ENCODE measurements around the gene CRADD.

CRADD gene

GRCh38 chr12:93896952-93897351, 219.8 kb downstream of the CRADD start:
- Histone ChIP-seq H3K36me3 (ENCODE audit: control insufficient read depth, insufficient read depth, low read length) (no peaks in the 10 kb centered on the region), H3K4me1 (ENCODE audit: control insufficient read depth, insufficient read depth, low read length) (peaks cover 4% of the 10 kb centered on the region), H3K9me3 (ENCODE audit: control insufficient read depth, insufficient read depth, low read length) (no peaks in the 10 kb centered on the region), H3K4me3 (ENCODE audit: low read length) (no peak overlapping the region), H3K27me3 (ENCODE audit: control insufficient read depth, insufficient read depth, low read length) (no peaks in the 10 kb centered on the region), H3K27ac (ENCODE audit: low read length) (no peak overlapping the region)
- DNase-seq (ENCODE audit: low read depth, low spot score), result no peak
- no CpG with 5 or more reads among the region's 6 CpGs for WGBS (ENCODE audit: insufficient coverage, insufficient read length)

- Histone ChIP-seq H3K4me1 (ENCODE audit: control insufficient read depth, insufficient read depth, low read length) (no peaks in the 10 kb centered on the region), H3K27ac (ENCODE audit: low read length) (no peak overlapping the region), H3K9me3 (ENCODE audit: control insufficient read depth, insufficient read depth, low read length) (no peaks in the 10 kb centered on the region), H3K4me3 (ENCODE audit: low read length) (no peak overlapping the region), H3K27me3 (ENCODE audit: control insufficient read depth, insufficient read depth, low read length) (no peaks in the 10 kb centered on the region), H3K36me3 (ENCODE audit: control insufficient read depth, insufficient read depth, low read length) (no peaks in the 10 kb centered on the region)
- WGBS (ENCODE audit: insufficient coverage, insufficient read length), result no CpG with 5 or more reads among the region's 3 CpGs
- DNase-seq (ENCODE audit: low read depth, low spot score), result no peak
Measured at GRCh38 chr12:93901739-93902138, 224.6 kb downstream of the CRADD start.

- WGBS (ENCODE audit: insufficient coverage, insufficient read length), result no CpG with 5 or more reads among the region's 4 CpGs
- no peak for DNase-seq (ENCODE audit: low read depth, low spot score)
- Histone ChIP-seq H3K4me3 (ENCODE audit: low read length) (no peak overlapping the region), H3K36me3 (ENCODE audit: control insufficient read depth, insufficient read depth, low read length) (no peaks in the 10 kb centered on the region), H3K27me3 (ENCODE audit: control insufficient read depth, insufficient read depth, low read length) (no peaks in the 10 kb centered on the region), H3K9me3 (ENCODE audit: control insufficient read depth, insufficient read depth, low read length) (no peaks in the 10 kb centered on the region), H3K27ac (ENCODE audit: low read length) (no peak overlapping the region), H3K4me1 (ENCODE audit: control insufficient read depth, insufficient read depth, low read length) (no peaks in the 10 kb centered on the region)
Measured at GRCh38 chr12:93902192-93902591, 225.0 kb downstream of the CRADD start.

- Histone ChIP-seq H3K9me3 (ENCODE audit: control insufficient read depth, insufficient read depth, low read length) (no peaks in the 10 kb centered on the region), H3K27ac (ENCODE audit: low read length) (no peak overlapping the region), H3K27me3 (ENCODE audit: control insufficient read depth, insufficient read depth, low read length) (no peaks in the 10 kb centered on the region), H3K4me1 (ENCODE audit: control insufficient read depth, insufficient read depth, low read length) (no peaks in the 10 kb centered on the region), H3K36me3 (ENCODE audit: control insufficient read depth, insufficient read depth, low read length) (no peaks in the 10 kb centered on the region), H3K4me3 (ENCODE audit: low read length) (no peak overlapping the region)
- no peak for DNase-seq (ENCODE audit: low read depth, low spot score)
- no CpG with 5 or more reads among the region's 5 CpGs for WGBS (ENCODE audit: insufficient coverage, insufficient read length)
Measured at GRCh38 chr12:93902736-93903562, 225.8 kb downstream of the CRADD start.

GRCh38 chr12:93904124-93904523, 226.9 kb downstream of the CRADD start:
- Histone ChIP-seq H3K27ac (ENCODE audit: low read length) (no peak overlapping the region), H3K4me3 (ENCODE audit: low read length) (no peak overlapping the region)
- WGBS (ENCODE audit: insufficient coverage, insufficient read length), result no CpG with 5 or more reads among the region's 4 CpGs

GRCh38 chr12:93908264-93908663, 231.1 kb downstream of the CRADD start:
- Histone ChIP-seq H3K27me3 (ENCODE audit: control insufficient read depth, insufficient read depth, low read length) (no peaks in the 10 kb centered on the region), H3K4me1 (ENCODE audit: control insufficient read depth, insufficient read depth, low read length) (no peaks in the 10 kb centered on the region), H3K4me3 (ENCODE audit: low read length) (no peak overlapping the region), H3K27ac (ENCODE audit: low read length) (no peak overlapping the region), H3K36me3 (ENCODE audit: control insufficient read depth, insufficient read depth, low read length) (no peaks in the 10 kb centered on the region), H3K9me3 (ENCODE audit: control insufficient read depth, insufficient read depth, low read length) (no peaks in the 10 kb centered on the region)
- DNase-seq (ENCODE audit: low read depth, low spot score), result no peak
- WGBS (ENCODE audit: insufficient coverage, insufficient read length), result no CpG with 5 or more reads among the region's 2 CpGs

More at GRCh38 chr12:93904124-93904523, 226.9 kb downstream of the CRADD start:
- no peaks in the 10 kb centered on the region for H3K9me3 ChIP-seq (ENCODE audit: control insufficient read depth, insufficient read depth, low read length)
- H3K27me3 ChIP-seq (ENCODE audit: control insufficient read depth, insufficient read depth, low read length), result no peaks in the 10 kb centered on the region
- no peaks in the 10 kb centered on the region for H3K36me3 ChIP-seq (ENCODE audit: control insufficient read depth, insufficient read depth, low read length)
- H3K4me1 ChIP-seq (ENCODE audit: control insufficient read depth, insufficient read depth, low read length), result no peaks in the 10 kb centered on the region
- DNase-seq (ENCODE audit: low read depth, low spot score), result no peak

- Histone ChIP-seq H3K4me3 (ENCODE audit: low read length) (no peak overlapping the region), H3K27me3 (ENCODE audit: control insufficient read depth, insufficient read depth, low read length) (no peaks in the 10 kb centered on the region), H3K4me1 (ENCODE audit: control insufficient read depth, insufficient read depth, low read length) (no peaks in the 10 kb centered on the region), H3K9me3 (ENCODE audit: control insufficient read depth, insufficient read depth, low read length) (no peaks in the 10 kb centered on the region), H3K27ac (ENCODE audit: low read length) (no peak overlapping the region), H3K36me3 (ENCODE audit: control insufficient read depth, insufficient read depth, low read length) (no peaks in the 10 kb centered on the region)
- DNase-seq (ENCODE audit: low read depth, low spot score), result no peak
- no CpG with 5 or more reads among the region's 12 CpGs for WGBS (ENCODE audit: insufficient coverage, insufficient read length)
Measured at GRCh38 chr12:93908846-93909567, 231.8 kb downstream of the CRADD start.

GRCh38 chr12:93911396-93911795, 234.2 kb downstream of the CRADD start:
- Histone ChIP-seq H3K36me3 (ENCODE audit: control insufficient read depth, insufficient read depth, low read length) (no peaks in the 10 kb centered on the region), H3K4me3 (ENCODE audit: low read length) (no peak overlapping the region), H3K27ac (ENCODE audit: low read length) (no peak overlapping the region), H3K9me3 (ENCODE audit: control insufficient read depth, insufficient read depth, low read length) (no peaks in the 10 kb centered on the region), H3K4me1 (ENCODE audit: control insufficient read depth, insufficient read depth, low read length) (no peaks in the 10 kb centered on the region), H3K27me3 (ENCODE audit: control insufficient read depth, insufficient read depth, low read length) (no peaks in the 10 kb centered on the region)
- no peak for DNase-seq (ENCODE audit: low read depth, low spot score)
- WGBS (ENCODE audit: insufficient coverage, insufficient read length), result no CpG with 5 or more reads among the region's 1 CpG

- H3K27me3 ChIP-seq (ENCODE audit: control insufficient read depth, insufficient read depth, low read length), result no peaks in the 10 kb centered on the region
- no CpG with 5 or more reads among the region's 6 CpGs for WGBS (ENCODE audit: insufficient coverage, insufficient read length)
- no peak overlapping the region for H3K27ac ChIP-seq (ENCODE audit: low read length)
- no peaks in the 10 kb centered on the region for H3K9me3 ChIP-seq (ENCODE audit: control insufficient read depth, insufficient read depth, low read length)
- H3K4me3 ChIP-seq (ENCODE audit: low read length), result no peak overlapping the region
- no peaks in the 10 kb centered on the region for H3K36me3 ChIP-seq (ENCODE audit: control insufficient read depth, insufficient read depth, low read length)
- no peaks in the 10 kb centered on the region for H3K4me1 ChIP-seq (ENCODE audit: control insufficient read depth, insufficient read depth, low read length)
- DNase-seq (ENCODE audit: low read depth, low spot score), result no peak
Measured at GRCh38 chr12:93912086-93912733, 235.0 kb downstream of the CRADD start.

- Histone ChIP-seq H3K36me3 (ENCODE audit: control insufficient read depth, insufficient read depth, low read length) (no peaks in the 10 kb centered on the region), H3K9me3 (ENCODE audit: control insufficient read depth, insufficient read depth, low read length) (no peaks in the 10 kb centered on the region), H3K27me3 (ENCODE audit: control insufficient read depth, insufficient read depth, low read length) (no peaks in the 10 kb centered on the region), H3K4me3 (ENCODE audit: low read length) (no peak overlapping the region), H3K4me1 (ENCODE audit: control insufficient read depth, insufficient read depth, low read length) (no peaks in the 10 kb centered on the region), H3K27ac (ENCODE audit: low read length) (no peak overlapping the region)
- no peak for DNase-seq (ENCODE audit: low read depth, low spot score)
Measured at GRCh38 chr12:93913845-93914244, 236.7 kb downstream of the CRADD start.
